Stimulated activated naive CD4-positive, alpha-beta T cell (primary cell): Measurements from ENCODE around the gene MAFF.
"Not testable (repeated sequence)": the region's sequence is repeated elsewhere in the genome, so short reads cannot be mapped to it uniquely, and the experiment has no call there.

Experiments used
- DNase-seq, 6 experiments: peaks; one replicate each; lab custom pipeline; 2025; lab: John Stamatoyannopoulos, UW

The MAFF gene

GRCh38 chr22:38223289-38223960 lies 21.6 kb downstream of the MAFF start:
- no peak for DNase-seq

GRCh38 chr22:38226853-38227649 lies 25.3 kb downstream of the MAFF start:
- DNase-seq = no peak

- no peak for DNase-seq
Measured at GRCh38 chr22:38228326-38228872, 26.6 kb downstream of the MAFF start.

GRCh38 chr22:38228873-38229740 lies 27.3 kb downstream of the MAFF start:
- no peak for DNase-seq

- DNase-seq = peak in 3 of 6 experiments; percentile 11 to 50 (median 40)
Measured at GRCh38 chr22:38230108-38230825, 28.5 kb downstream of the MAFF start.

- DNase-seq = no peak
Measured at GRCh38 chr22:38230916-38231315, 29.1 kb downstream of the MAFF start.

- DNase-seq = no peak
Measured at GRCh38 chr22:38232196-38232595, 30.4 kb downstream of the MAFF start.

GRCh38 chr22:38233427-38233826 lies 31.6 kb downstream of the MAFF start:
- DNase-seq = no peak

GRCh38 chr22:38233856-38234255 lies 32.1 kb downstream of the MAFF start:
- DNase-seq = not testable (repeated sequence)

GRCh38 chr22:38235240-38235850 lies 33.6 kb downstream of the MAFF start:
- no peak for DNase-seq

GRCh38 chr22:38236786-38237185 lies 35.0 kb downstream of the MAFF start:
- no peak for DNase-seq

- no peak for DNase-seq
Measured at GRCh38 chr22:38238519-38239071, 36.8 kb downstream of the MAFF start.

- DNase-seq = no peak
Measured at GRCh38 chr22:38239101-38239761, 37.4 kb downstream of the MAFF start.

GRCh38 chr22:38240734-38241252 lies 39.0 kb downstream of the MAFF start:
- DNase-seq = no peak

GRCh38 chr22:38243007-38243765 lies 41.4 kb downstream of the MAFF start:
- DNase-seq = no peak

- DNase-seq = no peak
Measured at GRCh38 chr22:38244106-38244505, 42.3 kb downstream of the MAFF start.

- DNase-seq = no peak
Measured at GRCh38 chr22:38246046-38246658, 44.4 kb downstream of the MAFF start.

- no peak for DNase-seq
Measured at GRCh38 chr22:38246692-38247091, 44.9 kb downstream of the MAFF start.

GRCh38 chr22:38247713-38248112 lies 45.9 kb downstream of the MAFF start:
- no peak for DNase-seq
